Measurements from ENCODE around the gene ECEL1. TPM values are rescaled to one million over a fixed set of nuclear protein-coding genes. Genes with fewer than 3 reads are reported as not detected.

The ECEL1 gene
- total and polyA plus RNA-seq, 2 donors (not counting 1 experiment from before 2014, with no cell fraction given) = 0.47 TPM; not detected in 1

DNA sequence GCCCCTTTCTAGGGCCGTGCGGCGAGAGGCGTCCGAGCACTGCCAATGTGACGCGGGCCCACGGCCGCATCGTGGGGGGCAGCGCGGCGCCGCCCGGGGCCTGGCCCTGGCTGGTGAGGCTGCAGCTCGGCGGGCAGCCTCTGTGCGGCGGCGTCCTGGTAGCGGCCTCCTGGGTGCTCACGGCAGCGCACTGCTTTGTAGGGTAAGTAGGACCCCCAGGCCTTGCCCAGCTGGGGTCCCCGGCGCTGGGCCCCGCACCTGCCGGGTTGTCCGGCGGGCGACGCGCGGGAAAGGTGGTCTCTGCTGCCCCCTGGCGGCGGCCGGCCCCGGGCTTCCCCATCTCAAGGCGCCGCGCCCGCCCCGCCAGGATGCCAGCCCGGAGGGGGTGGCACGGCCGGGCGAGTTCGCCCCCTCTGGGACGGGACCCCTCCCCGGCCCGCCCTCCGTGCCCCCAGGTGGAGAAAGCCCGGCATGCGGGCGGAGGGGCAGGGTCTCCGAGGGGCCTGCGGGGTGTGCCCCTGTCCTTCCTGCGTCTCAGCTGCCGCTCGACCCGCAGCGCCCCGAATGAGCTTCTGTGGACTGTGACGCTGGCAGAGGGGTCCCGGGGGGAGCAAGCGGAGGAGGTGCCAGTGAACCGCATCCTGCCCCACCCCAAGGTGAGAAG lies 34.5 kb upstream of the ECEL1 start:
- H3K36me3 ChIP-seq (replicated peaks in 1 of 2; ENCODE audit: control extremely low read depth in 1 of 2, control insufficient read depth in 1 of 2, extremely low read depth in 1 of 2, insufficient read depth in 2 of 2, low read length in 1 of 2) = no peaks in the 10 kb centered on the region
- peak overlapping the region; percentile 85 for H3K4me2 ChIP-seq (replicated peaks; ENCODE audit: low read depth, low read length, poor library complexity, severe bottlenecking)
- peak overlapping the region in 3 of 5 experiments; percentile 32 to 58 (median 43) for H3K4me3 ChIP-seq (ENCODE audit: control extremely low read depth in 1 of 5, extremely low read depth in 1 of 5, insufficient read depth in 1 of 5, low read depth in 2 of 5, low read length in 4 of 5)
- Mint-ChIP-seq H3K27me3 (peaks cover 26% of the 10 kb centered on the region), H3K4me3 (peak overlapping the region; percentile 74), H3K27ac (no peak overlapping the region), H3K4me1 (peaks cover 17% of the 10 kb centered on the region), H3K9me3 (ENCODE audit: insufficient read depth) (no peaks in the 10 kb centered on the region)
- ATAC-seq (ENCODE audit: low read depth) = peak; percentile 74
- H3K9me3 ChIP-seq (ENCODE audit: control extremely low read depth in 1 of 3, control insufficient read depth in 2 of 3, insufficient read depth in 1 of 3, low read length in 2 of 3) = peaks cover 0 to 16% (median 0%) of the 10 kb centered on the region in 3 donors
- no peaks in the 10 kb centered on the region for H3K79me2 ChIP-seq (ENCODE audit: control insufficient read depth, insufficient read depth, low read length)
- ChIA-PET POLR2A (no interaction called here), CTCF (interaction anchor here (0.8 to 2.0 kb wide), 5 partner anchors 9 to 615 kb away, joined by 3 to 5 read pairs (median 3); no protein-coding TSS in a partner anchor)
- no peak overlapping the region for H3K27ac ChIP-seq (ENCODE audit: low read length in 2 of 2)
- peak overlapping the region; percentile 64 for H2AFZ ChIP-seq (ENCODE audit: insufficient read depth, low read depth, low read length, poor library complexity, severe bottlenecking)
- WGBS (ENCODE audit: insufficient coverage) = 9% methylated on average over 66 of the region's 66 CpGs
- intact Hi-C loops (cut with micrococcal nuclease) = loop anchor here (5.0 kb wide), 1 partner anchor 615 kb away; no protein-coding TSS in a partner anchor
- H3K4me1 ChIP-seq (ENCODE audit: control insufficient read depth in 2 of 2, insufficient read depth in 2 of 2, low read length in 2 of 2) = peaks cover 30 to 32% of the 10 kb centered on the region in 2 donors
- no peaks in the 10 kb centered on the region for H4K20me1 ChIP-seq (ENCODE audit: control insufficient read depth, insufficient read depth, low read length, poor library complexity, severe bottlenecking)
- peaks cover 0 to 50% (median 22%) of the 10 kb centered on the region in 4 experiments for H3K27me3 ChIP-seq (replicated peaks in 1 of 4; ENCODE audit: control extremely low read depth in 1 of 4, control insufficient read depth in 3 of 4, insufficient read depth in 4 of 4, low read length in 3 of 4)
- DNase-seq = peak; percentile 78
- H3K9ac ChIP-seq (ENCODE audit: low read length) = peak overlapping the region; percentile 51
- TF ChIP-seq EZH2 (IDR thresholded peaks at IDR 0.05; ENCODE audit: borderline replicate concordance, insufficient read depth, low read depth, low read length, poor library complexity, severe bottlenecking) = no peak
- TF ChIP-seq, protein P1, sequence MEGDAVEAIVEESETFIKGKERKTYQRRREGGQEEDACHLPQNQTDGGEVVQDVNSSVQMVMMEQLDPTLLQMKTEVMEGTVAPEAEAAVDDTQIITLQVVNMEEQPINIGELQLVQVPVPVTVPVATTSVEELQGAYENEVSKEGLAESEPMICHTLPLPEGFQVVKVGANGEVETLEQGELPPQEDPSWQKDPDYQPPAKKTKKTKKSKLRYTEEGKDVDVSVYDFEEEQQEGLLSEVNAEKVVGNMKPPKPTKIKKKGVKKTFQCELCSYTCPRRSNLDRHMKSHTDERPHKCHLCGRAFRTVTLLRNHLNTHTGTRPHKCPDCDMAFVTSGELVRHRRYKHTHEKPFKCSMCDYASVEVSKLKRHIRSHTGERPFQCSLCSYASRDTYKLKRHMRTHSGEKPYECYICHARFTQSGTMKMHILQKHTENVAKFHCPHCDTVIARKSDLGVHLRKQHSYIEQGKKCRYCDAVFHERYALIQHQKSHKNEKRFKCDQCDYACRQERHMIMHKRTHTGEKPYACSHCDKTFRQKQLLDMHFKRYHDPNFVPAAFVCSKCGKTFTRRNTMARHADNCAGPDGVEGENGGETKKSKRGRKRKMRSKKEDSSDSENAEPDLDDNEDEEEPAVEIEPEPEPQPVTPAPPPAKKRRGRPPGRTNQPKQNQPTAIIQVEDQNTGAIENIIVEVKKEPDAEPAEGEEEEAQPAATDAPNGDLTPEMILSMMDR (IDR thresholded peaks at IDR 0.05) = peak; percentile 94

DNA sequence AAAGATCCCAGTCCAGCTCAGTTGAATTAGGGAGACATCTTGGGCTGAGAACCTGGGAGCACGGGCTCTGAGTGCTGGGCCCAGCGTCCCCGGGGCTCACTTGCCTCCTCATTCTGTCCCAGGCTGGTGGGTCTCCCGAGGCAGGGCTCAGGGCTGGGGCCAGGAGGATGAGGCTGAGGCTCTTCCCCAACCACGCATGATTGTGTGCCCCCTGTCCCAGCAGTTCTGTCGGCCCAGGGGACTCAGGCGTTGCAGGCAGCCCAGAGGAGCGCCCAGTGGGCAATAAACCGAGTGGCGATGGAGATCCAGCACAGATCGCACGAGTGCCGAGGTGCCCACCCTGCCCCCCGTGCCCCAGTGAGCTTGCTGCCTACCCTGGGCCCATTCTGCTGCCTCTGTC lies 33.5 kb upstream of the ECEL1 start:
- ATAC-seq (ENCODE audit: low read depth) (no peak), DNase-seq (no peak)
- Mint-ChIP-seq H3K27me3 (peaks cover 20% of the 10 kb centered on the region), H3K4me1 (peaks cover 17% of the 10 kb centered on the region), H3K4me3 (peak overlapping the region; percentile 74), H3K9me3 (ENCODE audit: insufficient read depth) (no peaks in the 10 kb centered on the region), H3K27ac (no peak overlapping the region)
- no peak overlapping the region for H2AFZ ChIP-seq (ENCODE audit: insufficient read depth, low read depth, low read length, poor library complexity, severe bottlenecking)
- CTCF ChIA-PET = interaction anchor here (1.3 to 2.0 kb wide), 3 partner anchors 8 to 25 kb away, joined by 3 to 5 read pairs (median 4); no protein-coding TSS in a partner anchor
- TF ChIP-seq, protein P1 (IDR thresholded peaks at IDR 0.05) = no peak
- no peak for TF ChIP-seq EZH2 (IDR thresholded peaks at IDR 0.05; ENCODE audit: borderline replicate concordance, insufficient read depth, low read depth, low read length, poor library complexity, severe bottlenecking)
- H3K27ac ChIP-seq (ENCODE audit: low read length in 2 of 2) = no peak overlapping the region
- no peaks in the 10 kb centered on the region for H3K36me3 ChIP-seq (replicated peaks in 1 of 2; ENCODE audit: control extremely low read depth in 1 of 2, control insufficient read depth in 1 of 2, extremely low read depth in 1 of 2, insufficient read depth in 2 of 2, low read length in 1 of 2)
- WGBS (ENCODE audit: insufficient coverage) = 90% methylated on average over 14 of the region's 14 CpGs
- peaks cover 0 to 50% (median 22%) of the 10 kb centered on the region in 4 experiments for H3K27me3 ChIP-seq (replicated peaks in 1 of 4; ENCODE audit: control extremely low read depth in 1 of 4, control insufficient read depth in 3 of 4, insufficient read depth in 4 of 4, low read length in 3 of 4)
- POLR2A ChIA-PET = no interaction called here
- no peak overlapping the region for H3K4me2 ChIP-seq (replicated peaks; ENCODE audit: low read depth, low read length, poor library complexity, severe bottlenecking)
- H3K9ac ChIP-seq (ENCODE audit: low read length) = no peak overlapping the region
- no peak overlapping the region for H3K4me3 ChIP-seq (ENCODE audit: control extremely low read depth in 1 of 5, extremely low read depth in 1 of 5, insufficient read depth in 1 of 5, low read depth in 2 of 5, low read length in 4 of 5)
- peaks cover 30 to 32% of the 10 kb centered on the region in 2 donors for H3K4me1 ChIP-seq (ENCODE audit: control insufficient read depth in 2 of 2, insufficient read depth in 2 of 2, low read length in 2 of 2)
- H3K79me2 ChIP-seq (ENCODE audit: control insufficient read depth, insufficient read depth, low read length) = no peaks in the 10 kb centered on the region
- intact Hi-C loops (cut with micrococcal nuclease) = loop anchor here (5.0 kb wide), 1 partner anchor 614 kb away; no protein-coding TSS in a partner anchor
- peaks cover 0 to 16% (median 0%) of the 10 kb centered on the region in 3 donors for H3K9me3 ChIP-seq (ENCODE audit: control extremely low read depth in 1 of 3, control insufficient read depth in 2 of 3, insufficient read depth in 1 of 3, low read length in 2 of 3)
- no peaks in the 10 kb centered on the region for H4K20me1 ChIP-seq (ENCODE audit: control insufficient read depth, insufficient read depth, low read length, poor library complexity, severe bottlenecking)

Measured in B cell (primary cell).